K562 (cell line): ENCODE data around the gene RAB13. TPM values are rescaled to one million over a fixed set of nuclear protein-coding genes. Genes with fewer than 3 reads are reported as not detected.

Experiments
- CREBBP ChIP-seq: IDR thresholded peaks from one replicate; pipeline ENCODE4 v1.6.1; 2012; ENCODE audit warnings: low read depth, mild to moderate bottlenecking, control low read depth, inconsistent platforms, low read length
- JUN ChIP-seq, 2 experiments: sonication (generic) in 1 of 2; formaldehyde crosslinking in 1 of 2; IDR thresholded peaks; 2 replicates each; pipeline versions ENCODE4 v1.6.1 to v1.8.0; 2012 to 2022; ENCODE audit warnings: borderline replicate concordance in 2 of 2, mild to moderate bottlenecking in 2 of 2, improper control_type of control experiment in 1 of 2, low read depth in 1 of 2, low read length in 1 of 2, missing genetic modification reagents in 1 of 2
- MIER1 ChIP-seq: fragments of 450-650 bp; IDR thresholded peaks from 2 replicates; pipeline ENCODE4 v1.6.1; 2016; ENCODE audit warnings: antibody characterized with exemption, mild to moderate bottlenecking, low read depth
- POLR2H ChIP-seq: IDR thresholded peaks from 2 replicates; pipeline ENCODE4 v1.6.1; 2016; ENCODE audit warnings: missing genetic modification characterization, low read depth, mild to moderate bottlenecking, control low read depth, missing compliant biosample characterization, moderate library complexity
- ZBTB40 ChIP-seq, 2 experiments: fragments of 450-650 bp in 1 of 2; sonication (generic) in 1 of 2; formaldehyde crosslinking in 1 of 2; IDR thresholded peaks; 2 replicates each; pipeline versions ENCODE4 v1.7.1 to v1.9.0; 2016 to 2022; ENCODE audit warnings: inconsistent platforms in 1 of 2, mild to moderate bottlenecking in 1 of 2, missing genetic modification reagents in 1 of 2
- ZKSCAN3 ChIP-seq: fragments of 250-450 bp; sonication (Bioruptor Pico); IDR thresholded peaks from 2 replicates; pipeline ENCODE4 v1.4.0; 2020
- ZNF232 ChIP-seq: sonication (generic); formaldehyde crosslinking; IDR thresholded peaks from 2 replicates; pipeline ENCODE4 v1.8.0; 2022; ENCODE audit warnings: mild to moderate bottlenecking, missing genetic modification reagents
- ZNF398 ChIP-seq: fragments of 250-450 bp; sonication (Bioruptor Pico); IDR thresholded peaks from 2 replicates; pipeline ENCODE4 v1.8.0; 2021; ENCODE audit warnings: moderate library complexity, mild to moderate bottlenecking, inconsistent platforms
- ZNF592 ChIP-seq: fragments of 450-650 bp; IDR thresholded peaks from 2 replicates; pipeline ENCODE4 v1.6.1; 2017; ENCODE audit warnings: antibody characterized with exemption, mild to moderate bottlenecking
- polyA plus RNA-seq, 8 experiments: library from polyadenylated mRNA; depleted of rRNA in 4 of 8; stranded (reverse) in 5 of 8; unstranded in 3 of 8; fragments of >200 nt; fragmentation: Nextera tagmentation in 2 of 8; fragmentation: Illumina TruSeq in 1 of 8; extraction: Ambion mirVana in 2 of 8; extraction: Trizol in 1 of 8; gene quantifications; 2 replicates each; pipeline versions ENCODE4 v1.2.1 to v1.2.3, GENCODE V29; 2011 to 2014; ENCODE audit warnings: inconsistent platforms in 1 of 8, missing spikeins in 1 of 8
- total RNA-seq, 7 experiments: library from RNA; depleted of rRNA in 6 of 7; stranded (reverse); fragments of >200 nt in 6 of 7; fragmentation: Illumina TruSeq in 2 of 7; extraction: Trizol in 2 of 7; gene quantifications; 2 replicates each; pipeline versions ENCODE4 v1.2.1 to v1.2.3, GENCODE V29; 2011 to 2021; ENCODE audit warnings: low replicate concordance in 1 of 7

RAB13 gene
- total and polyA plus RNA-seq, 9 of the 15 experiments (the other 6 are each of a cell fraction or from before 2014, with no cell fraction given), result 22.3 to 100 (median 39.8) TPM

- TF ChIP-seq ZBTB40 (IDR thresholded peaks at IDR 0.05) (peak; percentile 96), ZBTB40 (CRISPR knock-in tag; IDR thresholded peaks at IDR 0.05) (no peak), ZNF398 (no peak), POLR2H (peak; percentile 68), ZKSCAN3 (CRISPR knock-in tag) (no peak), ZNF592 (peak; percentile 93), CREBBP (no peak), ZNF232 (CRISPR knock-in tag) (0 out of 2 replicates have a peak, but pooled peaks have one; percentile 22), MIER1 (no peak), JUN (IDR thresholded peaks at IDR 0.05; ENCODE audit: borderline replicate concordance, low read depth, low read length) (peak; percentile 54; the same call in 1 of the 2 replicates), JUN (CRISPR knock-in tag; IDR thresholded peaks at IDR 0.05; ENCODE audit: borderline replicate concordance) (no peak; the same call in 1 of the 2 replicates)
Observed at GRCh38 chr1:153958111-153958960, 27.8 kb downstream of the RAB13 start, which contains the start of gene CRTC2 (continued).
